ENCODE data around the gene OR51Q1. TPM values are rescaled to one million over a fixed set of nuclear protein-coding genes. Genes with fewer than 3 reads are reported as not detected.

OR51Q1 gene
- total and polyA plus RNA-seq, 2 experiments from 2014 or later: not detected

DNA sequence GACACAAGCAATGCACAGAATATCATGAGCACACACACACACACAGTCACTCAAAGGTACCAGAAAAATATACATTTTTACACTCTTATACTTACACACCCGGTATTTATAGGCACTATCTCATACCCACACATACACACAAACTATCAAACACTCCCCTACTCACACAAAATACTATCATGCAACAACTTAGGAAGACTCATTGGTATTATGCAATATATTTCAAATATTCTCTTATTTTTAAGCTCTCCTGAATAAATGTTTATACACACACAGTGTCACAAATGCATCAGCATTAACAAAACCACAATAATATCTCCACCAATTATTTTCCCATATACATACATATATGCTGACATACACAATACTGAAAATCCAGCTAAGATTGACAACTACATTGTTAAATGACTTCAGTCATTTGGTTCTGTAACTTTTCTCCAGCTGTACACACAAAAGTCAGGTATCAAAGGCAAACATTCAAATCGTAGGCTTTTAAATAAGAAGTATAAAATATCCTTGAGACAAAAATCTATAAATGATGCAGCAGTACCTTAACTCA, 22.0 kb downstream of the OR51Q1 start:
- Histone ChIP-seq H3K36me3 (no peaks in the 10 kb centered on the region), H3K4me3 (no peak overlapping the region), H3K9me3 (ENCODE audit: low read depth) (no peaks in the 10 kb centered on the region), H3K27me3 (no peaks in the 10 kb centered on the region), H3K4me1 (ENCODE audit: low read depth) (no peaks in the 10 kb centered on the region), H3K27ac (no peak overlapping the region)
- DNase-seq (ENCODE audit: low read depth in 1 of 2, low spot score in 1 of 2): no peak
- TF ChIP-seq, protein P1, sequence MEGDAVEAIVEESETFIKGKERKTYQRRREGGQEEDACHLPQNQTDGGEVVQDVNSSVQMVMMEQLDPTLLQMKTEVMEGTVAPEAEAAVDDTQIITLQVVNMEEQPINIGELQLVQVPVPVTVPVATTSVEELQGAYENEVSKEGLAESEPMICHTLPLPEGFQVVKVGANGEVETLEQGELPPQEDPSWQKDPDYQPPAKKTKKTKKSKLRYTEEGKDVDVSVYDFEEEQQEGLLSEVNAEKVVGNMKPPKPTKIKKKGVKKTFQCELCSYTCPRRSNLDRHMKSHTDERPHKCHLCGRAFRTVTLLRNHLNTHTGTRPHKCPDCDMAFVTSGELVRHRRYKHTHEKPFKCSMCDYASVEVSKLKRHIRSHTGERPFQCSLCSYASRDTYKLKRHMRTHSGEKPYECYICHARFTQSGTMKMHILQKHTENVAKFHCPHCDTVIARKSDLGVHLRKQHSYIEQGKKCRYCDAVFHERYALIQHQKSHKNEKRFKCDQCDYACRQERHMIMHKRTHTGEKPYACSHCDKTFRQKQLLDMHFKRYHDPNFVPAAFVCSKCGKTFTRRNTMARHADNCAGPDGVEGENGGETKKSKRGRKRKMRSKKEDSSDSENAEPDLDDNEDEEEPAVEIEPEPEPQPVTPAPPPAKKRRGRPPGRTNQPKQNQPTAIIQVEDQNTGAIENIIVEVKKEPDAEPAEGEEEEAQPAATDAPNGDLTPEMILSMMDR (IDR thresholded peaks at IDR 0.05; ENCODE audit: low read depth, low read length): no peak

DNA sequence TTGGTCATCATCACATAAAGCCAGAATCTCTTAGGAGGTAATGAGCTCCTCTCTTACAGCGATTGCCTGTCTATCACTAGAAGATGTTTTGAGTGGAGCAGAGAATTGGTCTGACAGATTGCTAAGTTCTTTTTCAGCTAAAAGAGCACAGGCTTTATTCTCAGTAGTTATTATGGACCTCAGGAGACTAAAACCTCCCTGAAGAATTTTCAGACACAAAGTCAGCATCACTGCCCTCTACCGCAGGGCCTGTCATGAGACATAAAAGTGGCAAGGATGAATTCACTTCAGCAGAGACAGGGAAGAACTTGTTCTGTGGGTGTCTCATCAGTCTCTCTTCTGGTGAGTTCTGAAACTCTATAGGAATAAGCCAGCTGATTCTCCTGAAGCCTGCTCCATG, 27.1 kb downstream of the OR51Q1 start, which contains the start of gene OR51I2:
Gene OR51I2 (plus strand): TSS at position 301 of the 400 bp plus-strand sequence. CDS start 4,166 bp downstream, outside the sequence.
- H3K9me3 ChIP-seq (ENCODE audit: low read depth): no peaks in the 10 kb centered on the region
- no peaks in the 10 kb centered on the region for H3K27me3 ChIP-seq
- DNase-seq (ENCODE audit: low read depth in 1 of 2, low spot score in 1 of 2): no peak
- H3K4me1 ChIP-seq (ENCODE audit: low read depth): no peaks in the 10 kb centered on the region
- H3K4me3 ChIP-seq: no peak within 1 kb of the TSS
- TF ChIP-seq, protein P1 (IDR thresholded peaks at IDR 0.05; ENCODE audit: low read depth, low read length): no peak
- H3K36me3 ChIP-seq: no peaks in the 10 kb centered on the region
- H3K27ac ChIP-seq: no peak within 1 kb of the TSS

DNA sequence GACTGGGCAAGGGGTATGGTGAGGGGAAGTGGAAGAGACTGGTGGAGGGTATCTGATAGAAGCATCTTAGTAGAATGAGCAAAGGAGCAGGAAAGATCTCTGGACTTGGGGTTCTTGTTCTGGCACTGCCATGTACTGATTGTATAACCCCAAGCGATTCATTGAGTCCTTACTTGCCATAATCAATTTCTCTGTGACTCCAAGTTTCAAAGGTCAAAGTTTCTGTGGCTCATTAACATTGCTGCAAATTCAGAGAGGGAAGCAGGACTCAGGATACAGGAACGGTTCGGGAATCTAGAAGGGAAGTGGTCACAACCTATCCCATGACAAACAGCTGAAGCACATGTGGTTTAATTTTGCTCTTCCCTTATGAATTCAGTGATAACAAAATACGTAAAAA, 27.5 kb downstream of the OR51Q1 start:
- no peaks in the 10 kb centered on the region for H3K27me3 ChIP-seq
- H3K4me3 ChIP-seq: no peak overlapping the region
- no peaks in the 10 kb centered on the region for H3K4me1 ChIP-seq (ENCODE audit: low read depth)
- no peak overlapping the region for H3K27ac ChIP-seq
- no peaks in the 10 kb centered on the region for H3K9me3 ChIP-seq (ENCODE audit: low read depth)
- TF ChIP-seq, protein P1 (IDR thresholded peaks at IDR 0.05; ENCODE audit: low read depth, low read length): no peak
- no peaks in the 10 kb centered on the region for H3K36me3 ChIP-seq
- no peak for DNase-seq (ENCODE audit: low read depth in 1 of 2, low spot score in 1 of 2)

DNA sequence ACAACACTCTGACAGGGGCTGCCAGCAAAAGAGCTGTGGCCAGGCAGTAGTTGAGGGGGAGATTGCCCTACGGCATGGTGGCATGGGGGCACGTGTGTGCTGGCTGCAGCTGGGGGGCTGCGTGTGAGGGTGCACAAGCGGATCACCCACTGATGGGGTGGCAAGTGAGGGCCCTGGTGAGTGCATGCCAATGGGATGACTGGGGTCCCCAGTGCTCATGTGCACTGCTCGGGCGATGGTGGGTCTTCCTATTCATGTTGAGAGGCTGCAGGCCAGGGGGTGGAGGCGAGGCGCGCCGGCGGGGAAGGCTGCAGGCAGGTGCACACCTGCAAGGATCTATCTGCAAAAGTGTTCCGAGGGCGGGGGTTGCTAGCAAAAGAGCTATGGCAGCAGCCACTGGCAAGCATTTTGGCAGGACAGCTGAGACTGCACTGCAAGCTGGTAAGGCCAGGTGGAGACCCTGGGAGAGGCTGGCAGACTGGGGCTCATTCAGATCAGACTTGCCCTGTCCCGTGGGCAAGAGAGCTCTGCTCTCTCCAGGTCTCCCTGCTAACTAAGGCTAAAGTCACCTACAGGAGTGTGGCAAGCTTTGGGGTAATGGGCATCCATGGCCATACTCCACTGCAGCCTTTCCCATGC, 39.2 kb downstream of the OR51Q1 start:
- H3K27ac ChIP-seq: no peak overlapping the region
- H3K4me3 ChIP-seq: no peak overlapping the region
- DNase-seq (ENCODE audit: low read depth in 1 of 2, low spot score in 1 of 2): no peak
- no peaks in the 10 kb centered on the region for H3K4me1 ChIP-seq (ENCODE audit: low read depth)
- H3K9me3 ChIP-seq (ENCODE audit: low read depth): no peaks in the 10 kb centered on the region
- TF ChIP-seq, protein P1 (IDR thresholded peaks at IDR 0.05; ENCODE audit: low read depth, low read length): no peak
- no peaks in the 10 kb centered on the region for H3K36me3 ChIP-seq
- H3K27me3 ChIP-seq: no peaks in the 10 kb centered on the region

DNA sequence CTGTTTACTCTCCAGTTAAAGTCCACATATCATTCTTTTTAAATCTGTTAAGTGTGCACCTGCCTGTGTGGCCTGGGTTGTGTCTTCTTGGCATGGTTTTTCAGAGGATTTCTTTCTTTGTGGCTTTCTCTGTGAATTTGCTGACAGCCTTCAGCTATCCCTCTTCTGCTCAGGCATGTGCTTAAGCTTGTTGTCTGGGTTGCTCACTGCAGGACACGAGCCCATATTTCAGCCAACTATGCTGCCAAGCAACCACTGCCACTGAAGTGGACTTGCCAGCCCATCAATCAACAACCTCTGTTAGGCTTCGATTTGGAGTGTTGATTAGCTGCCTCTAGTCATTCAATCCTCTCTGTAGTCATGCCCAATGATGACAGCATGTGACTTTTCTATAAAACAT, 45.6 kb downstream of the OR51Q1 start:
- TF ChIP-seq, protein P1 (IDR thresholded peaks at IDR 0.05; ENCODE audit: low read depth, low read length): no peak
- H3K4me3 ChIP-seq: no peak overlapping the region

More for the DNA sequence above, 45.6 kb downstream of the OR51Q1 start:
- Histone ChIP-seq H3K4me1 (ENCODE audit: low read depth) (no peaks in the 10 kb centered on the region), H3K27ac (no peak overlapping the region), H3K36me3 (no peaks in the 10 kb centered on the region), H3K9me3 (ENCODE audit: low read depth) (no peaks in the 10 kb centered on the region), H3K27me3 (no peaks in the 10 kb centered on the region)
- DNase-seq (ENCODE audit: low read depth in 1 of 2, low spot score in 1 of 2): no peak

Other genes with a start within 250 kb of the OR51Q1 start
- gene OR51V1, start 221.4 kb upstream of the OR51Q1 start, total RNA-seq: not detected in 2 replicates
- gene OR51V1, start 221.4 kb upstream of the OR51Q1 start, polyA plus RNA-seq: not detected in 2 replicates
- gene HBB, start 195.0 kb upstream of the OR51Q1 start, total RNA-seq: not detected in 2 replicates
- not detected in 2 replicates for gene HBB, start 195.0 kb upstream of the OR51Q1 start, polyA plus RNA-seq
- gene HBD, start 187.6 kb upstream of the OR51Q1 start, total RNA-seq: 0.95 TPM in 1 of 2 replicates, not detected in the other
- 2.8 TPM in 1 of 2 replicates, not detected in the other for gene HBD, start 187.6 kb upstream of the OR51Q1 start, polyA plus RNA-seq
- gene HBG1, start 172.3 kb upstream of the OR51Q1 start, total RNA-seq: not detected in 2 replicates
- not detected in 2 replicates for gene HBG1, start 172.3 kb upstream of the OR51Q1 start, polyA plus RNA-seq
- not detected in 2 replicates for gene HBG2, start 167.3 kb upstream of the OR51Q1 start, total RNA-seq
- 0.54 TPM in 1 of 2 replicates, not detected in the other for gene HBG2, start 167.3 kb upstream of the OR51Q1 start, polyA plus RNA-seq
- 0.32 and 0.51 TPM in 2 replicates for gene HBE1, start 152.2 kb upstream of the OR51Q1 start, total RNA-seq
- gene HBE1, start 152.2 kb upstream of the OR51Q1 start, polyA plus RNA-seq: 0.23 TPM in 1 of 2 replicates, not detected in the other
- gene OR51B4, start 120.2 kb upstream of the OR51Q1 start, total RNA-seq: 0.57 and 0.85 TPM in 2 replicates
- gene OR51B4, start 120.2 kb upstream of the OR51Q1 start, polyA plus RNA-seq: 0.24 TPM in 1 of 2 replicates, not detected in the other
- 1.6 TPM in 1 of 2 replicates, not detected in the other for gene OR51B2, start 97.8 kb upstream of the OR51Q1 start, total RNA-seq
- not detected in 2 replicates for gene OR51B2, start 97.8 kb upstream of the OR51Q1 start, polyA plus RNA-seq
- 1.4 and 3.6 TPM in 2 replicates for gene OR51B5, start 78.6 kb upstream of the OR51Q1 start, total RNA-seq
- gene OR51B5, start 78.6 kb upstream of the OR51Q1 start, polyA plus RNA-seq: 0.25 and 1.1 TPM in 2 replicates
- not detected in 2 replicates for gene OR51B6, start 70.6 kb upstream of the OR51Q1 start, total RNA-seq
- 0.39 TPM in 1 of 2 replicates, not detected in the other for gene OR51B6, start 70.6 kb upstream of the OR51Q1 start, polyA plus RNA-seq
- gene OR51M1, start 38.3 kb upstream of the OR51Q1 start, total RNA-seq: not detected in 2 replicates
- gene OR51M1, start 38.3 kb upstream of the OR51Q1 start, polyA plus RNA-seq: not detected in 2 replicates
- gene OR51I1, start 19.4 kb downstream of the OR51Q1 start, total RNA-seq: 0.60 TPM in 1 of 2 replicates, not detected in the other
- gene OR51I1, start 19.4 kb downstream of the OR51Q1 start, polyA plus RNA-seq: not detected in 2 replicates
- not detected in 2 replicates for gene OR51I2, start 27.2 kb downstream of the OR51Q1 start, total RNA-seq
- 0.19 TPM in 1 of 2 replicates, not detected in the other for gene OR51I2, start 27.2 kb downstream of the OR51Q1 start, polyA plus RNA-seq
- not detected in 2 replicates for gene OR52D1, start 66.6 kb downstream of the OR51Q1 start, total RNA-seq
- gene OR52D1, start 66.6 kb downstream of the OR51Q1 start, polyA plus RNA-seq: 0.82 TPM in 1 of 2 replicates, not detected in the other
- 0.81 and 1.9 TPM in 2 replicates for gene UBQLN3, start 87.8 kb downstream of the OR51Q1 start, total RNA-seq
- gene UBQLN3, start 87.8 kb downstream of the OR51Q1 start, polyA plus RNA-seq: 0.52 TPM in 1 of 2 replicates, not detected in the other
- 0.92 and 3.4 TPM in 2 replicates for gene UBQLNL, start 94.6 kb downstream of the OR51Q1 start, total RNA-seq
- 2.1 and 2.4 TPM in 2 replicates for gene UBQLNL, start 94.6 kb downstream of the OR51Q1 start, polyA plus RNA-seq
- 0.46 and 0.83 TPM in 2 replicates for gene OR52H1, start 126.4 kb downstream of the OR51Q1 start, total RNA-seq
- gene OR52H1, start 126.4 kb downstream of the OR51Q1 start, polyA plus RNA-seq: 0.43 TPM in 1 of 2 replicates, not detected in the other
- not detected in 2 replicates for gene OR52B6, start 158.8 kb downstream of the OR51Q1 start, total RNA-seq
- gene OR52B6, start 158.8 kb downstream of the OR51Q1 start, polyA plus RNA-seq: 0.52 TPM in 1 of 2 replicates, not detected in the other
- gene TRIM6, start 174.5 kb downstream of the OR51Q1 start, total RNA-seq: 5.5 and 11.4 TPM in 2 replicates
- 4.3 and 10.8 TPM in 2 replicates for gene TRIM6, start 174.5 kb downstream of the OR51Q1 start, polyA plus RNA-seq
- 0.81 and 2.4 TPM in 2 replicates for gene TRIM34, start 202.9 kb downstream of the OR51Q1 start, total RNA-seq
- gene TRIM34, start 202.9 kb downstream of the OR51Q1 start, polyA plus RNA-seq: 1.6 and 2.4 TPM in 2 replicates